ENCODE results near the gene SEPSECS. TPM values are rescaled to one million over a fixed set of nuclear protein-coding genes. Genes with fewer than 3 reads are reported as not detected.

SEPSECS gene
- total RNA-seq, 1 experiment from 2014 or later: 10.6 TPM

DNA sequence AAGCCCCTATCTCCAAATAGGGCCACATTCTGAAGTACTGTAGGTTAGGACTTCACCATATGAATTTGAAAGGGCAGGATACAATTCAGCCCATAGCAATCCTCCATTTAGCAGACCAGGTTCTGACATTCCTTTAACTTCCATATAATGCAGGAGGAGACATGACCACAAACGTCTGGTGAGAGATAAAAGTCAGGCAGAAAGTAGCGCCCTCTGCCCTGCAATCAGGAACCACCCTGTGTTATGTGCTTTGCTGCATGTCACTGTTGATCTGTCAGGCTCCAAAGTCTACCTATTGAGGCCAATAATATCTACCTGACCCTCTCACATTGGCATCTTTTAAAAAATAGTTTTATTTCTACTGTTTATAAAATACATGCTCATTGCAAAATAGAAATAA is 30.2 kb upstream of the SEPSECS start:
- Histone ChIP-seq H4K20me1 (ENCODE audit: insufficient read depth) (no peaks in the 10 kb centered on the region), H3K79me2 (ENCODE audit: insufficient read depth, low read length) (no peaks in the 10 kb centered on the region), H3K9me2 (ENCODE audit: insufficient read depth) (no peaks in the 10 kb centered on the region), H3K4me3 (replicated peaks in 1 of 2; ENCODE audit: low read depth in 1 of 2, low read length in 2 of 2) (no peak overlapping the region), H3K4me2 (ENCODE audit: low read length) (no peak overlapping the region), H3K27ac (ENCODE audit: low read depth, low read length) (no peak overlapping the region), H3K4me1 (ENCODE audit: control insufficient read depth in 1 of 2, insufficient read depth in 2 of 2, low read length in 2 of 2) (peaks cover 9 to 19% of the 10 kb centered on the region in 2 experiments), H3K36me3 (ENCODE audit: control insufficient read depth in 1 of 2, insufficient read depth in 2 of 2, low read length in 2 of 2) (no peaks in the 10 kb centered on the region), H2AFZ (ENCODE audit: low read depth, low read length, poor library complexity, severe bottlenecking) (no peak overlapping the region), H3K9me3 (ENCODE audit: control insufficient read depth in 1 of 2, insufficient read depth in 1 of 2, low read depth in 1 of 2, low read length in 2 of 2) (no peaks in the 10 kb centered on the region), H3K9ac (ENCODE audit: low read length) (no peak overlapping the region), H3K27me3 (ENCODE audit: insufficient read depth, low read length) (no peaks in the 10 kb centered on the region)
- ATAC-seq: no peak
- intact Hi-C loops (cut with micrococcal nuclease): no loop called here
- ChIA-PET POLR2A (no interaction called here), CTCF (no interaction called here), RAD21 (ENCODE audit: low non-redundant PET in 1 of 2, low total read pairs in 2 of 2, uncharacterized antibody in 2 of 2, unreplicated experiment in 2 of 2) (no interaction called here)
- BruUV-seq (replicated peaks): no TSS peak
- no peak for DNase-seq (ENCODE audit: low read depth, low spot score)
- TF ChIP-seq, protein P1, sequence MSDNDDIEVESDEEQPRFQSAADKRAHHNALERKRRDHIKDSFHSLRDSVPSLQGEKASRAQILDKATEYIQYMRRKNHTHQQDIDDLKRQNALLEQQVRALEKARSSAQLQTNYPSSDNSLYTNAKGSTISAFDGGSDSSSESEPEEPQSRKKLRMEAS (IDR thresholded peaks at IDR 0.05): no peak
- TF ChIP-seq POLR2AphosphoS5 (IDR thresholded peaks at IDR 0.05; ENCODE audit: low read depth, low read length) (no peak), ZFX (IDR thresholded peaks at IDR 0.05) (no peak), SP1 (IDR thresholded peaks at IDR 0.05; ENCODE audit: low read depth) (no peak), EZH2phosphoT487 (IDR thresholded peaks at IDR 0.05; ENCODE audit: borderline replicate concordance) (no peak), FOSL1 (IDR thresholded peaks at IDR 0.05; ENCODE audit: low read depth) (no peak), TCF7L2 (IDR thresholded peaks at IDR 0.05; ENCODE audit: borderline replicate concordance, extremely low read depth, insufficient read depth, insufficient read length) (no peak), CBX3 (IDR thresholded peaks at IDR 0.05; ENCODE audit: low read depth) (no peak), POLR2A (IDR thresholded peaks at IDR 0.05; ENCODE audit: borderline replicate concordance, extremely low read depth, insufficient read depth, insufficient read length) (no peak), JUND (IDR thresholded peaks at IDR 0.05) (no peak), SIN3A (IDR thresholded peaks at IDR 0.05; ENCODE audit: low read depth) (no peak), YY1 (IDR thresholded peaks at IDR 0.05; ENCODE audit: extremely low read depth, insufficient replicate concordance, low read depth, low read length) (no peak), SRF (IDR thresholded peaks at IDR 0.05; ENCODE audit: low read depth) (no peak), ELF1 (IDR thresholded peaks at IDR 0.05; ENCODE audit: borderline replicate concordance, low read depth) (no peak), RAD21 (IDR thresholded peaks at IDR 0.05; ENCODE audit: low read depth) (no peak)
- TF ChIP-seq, protein P2, sequence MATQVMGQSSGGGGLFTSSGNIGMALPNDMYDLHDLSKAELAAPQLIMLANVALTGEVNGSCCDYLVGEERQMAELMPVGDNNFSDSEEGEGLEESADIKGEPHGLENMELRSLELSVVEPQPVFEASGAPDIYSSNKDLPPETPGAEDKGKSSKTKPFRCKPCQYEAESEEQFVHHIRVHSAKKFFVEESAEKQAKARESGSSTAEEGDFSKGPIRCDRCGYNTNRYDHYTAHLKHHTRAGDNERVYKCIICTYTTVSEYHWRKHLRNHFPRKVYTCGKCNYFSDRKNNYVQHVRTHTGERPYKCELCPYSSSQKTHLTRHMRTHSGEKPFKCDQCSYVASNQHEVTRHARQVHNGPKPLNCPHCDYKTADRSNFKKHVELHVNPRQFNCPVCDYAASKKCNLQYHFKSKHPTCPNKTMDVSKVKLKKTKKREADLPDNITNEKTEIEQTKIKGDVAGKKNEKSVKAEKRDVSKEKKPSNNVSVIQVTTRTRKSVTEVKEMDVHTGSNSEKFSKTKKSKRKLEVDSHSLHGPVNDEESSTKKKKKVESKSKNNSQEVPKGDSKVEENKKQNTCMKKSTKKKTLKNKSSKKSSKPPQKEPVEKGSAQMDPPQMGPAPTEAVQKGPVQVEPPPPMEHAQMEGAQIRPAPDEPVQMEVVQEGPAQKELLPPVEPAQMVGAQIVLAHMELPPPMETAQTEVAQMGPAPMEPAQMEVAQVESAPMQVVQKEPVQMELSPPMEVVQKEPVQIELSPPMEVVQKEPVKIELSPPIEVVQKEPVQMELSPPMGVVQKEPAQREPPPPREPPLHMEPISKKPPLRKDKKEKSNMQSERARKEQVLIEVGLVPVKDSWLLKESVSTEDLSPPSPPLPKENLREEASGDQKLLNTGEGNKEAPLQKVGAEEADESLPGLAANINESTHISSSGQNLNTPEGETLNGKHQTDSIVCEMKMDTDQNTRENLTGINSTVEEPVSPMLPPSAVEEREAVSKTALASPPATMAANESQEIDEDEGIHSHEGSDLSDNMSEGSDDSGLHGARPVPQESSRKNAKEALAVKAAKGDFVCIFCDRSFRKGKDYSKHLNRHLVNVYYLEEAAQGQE (IDR thresholded peaks at IDR 0.05; ENCODE audit: low read depth): no peak

Measured in HCT116 (cell line).